Measurements from ENCODE around the gene EP300. TPM values are rescaled to one million over a fixed set of nuclear protein-coding genes. Genes with fewer than 3 reads are reported as not detected.

EP300 gene
- total and polyA plus RNA-seq, 11 donors: 11.4 to 58.0 (median 34.7) TPM

DNA sequence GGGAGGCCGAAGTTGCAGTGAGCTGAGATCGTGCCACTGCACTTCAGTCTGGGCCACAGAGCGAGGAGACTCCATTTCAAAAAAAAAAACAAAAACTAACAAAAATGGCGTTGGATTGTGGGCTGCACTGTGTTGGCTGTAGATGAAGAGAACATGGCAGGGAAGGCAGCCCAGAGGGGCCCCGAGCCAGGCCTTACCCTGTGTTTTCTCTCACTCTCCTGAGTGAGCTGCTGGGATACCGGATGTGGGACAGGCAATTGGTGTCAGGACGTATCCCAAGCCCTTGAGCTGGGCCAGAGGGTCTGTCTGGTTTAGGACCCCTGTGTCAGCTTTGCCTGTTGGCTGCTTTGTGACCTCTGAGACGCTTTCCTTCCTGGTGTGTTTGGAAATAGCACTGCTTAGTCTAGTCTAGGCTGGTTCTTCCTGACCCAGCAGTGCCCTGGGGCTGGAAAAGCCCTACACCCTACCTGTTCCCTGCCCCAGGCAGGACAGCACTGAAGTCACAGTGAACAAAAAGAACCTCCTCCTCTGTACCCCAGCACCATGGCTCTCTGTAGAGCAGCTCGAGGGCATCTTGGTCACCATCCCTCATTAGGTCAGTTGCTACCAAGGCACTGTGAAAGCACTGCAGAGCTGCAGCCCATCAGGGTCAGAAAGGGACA lies 130.6 kb downstream of the EP300 start:
- Histone ChIP-seq H3K4me1 (peaks cover 0 to 11% (median 5%) of the 10 kb centered on the region in 12 donors), H3K27me3 (no peaks in the 10 kb centered on the region), H3K9me3 (no peaks in the 10 kb centered on the region), H3K36me3 (peaks cover 4 to 93% (median 87%) of the 10 kb centered on the region in 9 donors), H3K4me3 (no peak overlapping the region), H3K27ac (no peak overlapping the region)
- DNase-seq (no peak), ATAC-seq (no peak)
- TF ChIP-seq, protein P1, sequence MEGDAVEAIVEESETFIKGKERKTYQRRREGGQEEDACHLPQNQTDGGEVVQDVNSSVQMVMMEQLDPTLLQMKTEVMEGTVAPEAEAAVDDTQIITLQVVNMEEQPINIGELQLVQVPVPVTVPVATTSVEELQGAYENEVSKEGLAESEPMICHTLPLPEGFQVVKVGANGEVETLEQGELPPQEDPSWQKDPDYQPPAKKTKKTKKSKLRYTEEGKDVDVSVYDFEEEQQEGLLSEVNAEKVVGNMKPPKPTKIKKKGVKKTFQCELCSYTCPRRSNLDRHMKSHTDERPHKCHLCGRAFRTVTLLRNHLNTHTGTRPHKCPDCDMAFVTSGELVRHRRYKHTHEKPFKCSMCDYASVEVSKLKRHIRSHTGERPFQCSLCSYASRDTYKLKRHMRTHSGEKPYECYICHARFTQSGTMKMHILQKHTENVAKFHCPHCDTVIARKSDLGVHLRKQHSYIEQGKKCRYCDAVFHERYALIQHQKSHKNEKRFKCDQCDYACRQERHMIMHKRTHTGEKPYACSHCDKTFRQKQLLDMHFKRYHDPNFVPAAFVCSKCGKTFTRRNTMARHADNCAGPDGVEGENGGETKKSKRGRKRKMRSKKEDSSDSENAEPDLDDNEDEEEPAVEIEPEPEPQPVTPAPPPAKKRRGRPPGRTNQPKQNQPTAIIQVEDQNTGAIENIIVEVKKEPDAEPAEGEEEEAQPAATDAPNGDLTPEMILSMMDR (IDR thresholded peaks at IDR 0.05): no peak
- no peak for TF ChIP-seq POLR2A (IDR thresholded peaks at IDR 0.05)
- intact Hi-C loops (cut with DNase I): no loop called here
- 82 to 95% (median 92%) methylated on average over 9 of the region's 9 CpGs for WGBS, 4 donors

DNA sequence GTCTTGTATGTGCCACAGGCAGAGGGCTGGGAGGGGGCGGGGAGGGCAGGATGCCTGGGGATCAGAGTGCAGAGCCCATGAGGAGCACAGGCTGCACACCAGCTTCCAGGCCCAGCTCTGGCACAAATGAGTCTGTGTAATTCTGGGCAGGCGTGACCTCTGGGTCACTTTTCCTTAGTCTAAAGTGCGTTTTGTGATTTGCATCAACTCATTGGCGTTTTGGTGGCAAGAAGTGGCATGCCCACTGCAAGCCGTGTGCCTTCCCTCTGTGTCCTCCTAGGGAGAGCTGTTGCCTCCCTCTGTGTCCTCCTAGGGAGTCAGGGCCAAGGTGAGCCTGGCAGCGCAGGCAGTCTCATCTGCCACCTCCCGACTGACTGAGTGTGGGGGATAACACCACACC lies 131.1 kb downstream of the EP300 start:
- H3K36me3 ChIP-seq: peaks cover 4 to 98% (median 91%) of the 10 kb centered on the region in 9 donors
- 86 to 95% (median 91%) methylated on average over 7 of the region's 7 CpGs for WGBS, 4 donors
- ATAC-seq: no peak

DNA sequence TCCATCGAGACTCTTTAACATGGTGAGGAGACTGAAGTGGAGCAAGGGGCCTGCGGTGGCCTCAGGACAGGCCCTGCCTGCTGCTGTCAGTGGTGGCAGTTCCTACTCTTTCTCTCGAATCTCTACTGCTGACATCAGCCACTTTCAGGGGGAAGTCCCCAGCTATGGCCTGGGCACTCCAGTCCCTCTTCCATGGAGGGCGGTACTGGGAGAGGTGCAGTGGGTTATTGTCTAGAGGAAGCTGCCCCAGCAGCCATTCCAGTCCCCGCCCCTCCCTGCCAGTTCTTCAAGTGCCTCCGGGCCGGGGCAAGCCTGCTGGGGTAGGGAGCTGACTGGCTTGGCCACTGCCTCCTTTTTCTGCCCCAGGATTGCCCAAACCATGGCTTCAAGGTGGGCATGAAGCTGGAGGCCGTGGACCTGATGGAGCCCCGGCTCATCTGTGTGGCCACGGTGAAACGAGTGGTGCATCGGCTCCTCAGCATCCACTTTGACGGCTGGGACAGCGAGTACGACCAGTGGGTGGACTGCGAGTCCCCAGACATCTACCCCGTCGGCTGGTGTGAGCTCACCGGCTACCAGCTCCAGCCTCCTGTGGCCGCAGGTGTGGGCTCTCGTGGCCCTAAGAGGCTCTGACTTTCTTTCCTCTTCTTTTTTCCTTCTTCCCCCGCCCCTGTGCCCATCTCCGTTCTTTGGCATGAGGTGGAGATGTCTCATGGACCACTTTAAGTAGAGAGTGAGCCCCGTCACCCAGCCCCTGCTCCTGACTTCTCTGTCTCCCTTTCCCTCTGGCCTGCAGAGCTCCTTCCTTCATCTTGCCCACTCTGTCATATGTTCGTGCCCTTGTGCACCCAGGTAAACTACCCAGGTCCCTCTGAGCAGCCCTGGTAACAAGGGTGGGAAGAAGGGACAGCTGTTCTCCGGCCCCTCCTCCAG lies 134.6 kb downstream of the EP300 start:
- Histone ChIP-seq H3K4me3 (no peak overlapping the region), H3K27ac (peak overlapping the region in 1 of 12 donors; percentile 66), H3K36me3 (peaks cover 0 to 74% (median 67%) of the 10 kb centered on the region in 9 donors), H3K27me3 (no peaks in the 10 kb centered on the region), H3K4me1 (peaks cover 0 to 31% (median 24%) of the 10 kb centered on the region in 12 donors), H3K9me3 (no peaks in the 10 kb centered on the region)
- 89 to 95% (median 94%) methylated on average over 25 to 26 of the region's 26 CpGs for WGBS, 4 donors
- no peak for TF ChIP-seq POLR2A (IDR thresholded peaks at IDR 0.05)
- TF ChIP-seq, protein P1 (IDR thresholded peaks at IDR 0.05): no peak
- intact Hi-C loops (cut with DNase I): no loop called here
- ATAC-seq: peak in 3 of 4 donors; percentile 14 to 44 (median 34)
- peak in 3 of 5 donors; percentile 39 to 70 (median 57) for DNase-seq

More for the DNA sequence above, 131.1 kb downstream of the EP300 start:
- Histone ChIP-seq H3K4me3 (no peak overlapping the region), H3K27ac (no peak overlapping the region), H3K9me3 (no peaks in the 10 kb centered on the region), H3K27me3 (no peaks in the 10 kb centered on the region), H3K4me1 (peaks cover 0 to 5% (median 0%) of the 10 kb centered on the region in 12 donors)
- TF ChIP-seq POLR2A (IDR thresholded peaks at IDR 0.05): no peak
- TF ChIP-seq, protein P1 (IDR thresholded peaks at IDR 0.05): no peak
- DNase-seq: no peak
- intact Hi-C loops (cut with DNase I): no loop called here

DNA sequence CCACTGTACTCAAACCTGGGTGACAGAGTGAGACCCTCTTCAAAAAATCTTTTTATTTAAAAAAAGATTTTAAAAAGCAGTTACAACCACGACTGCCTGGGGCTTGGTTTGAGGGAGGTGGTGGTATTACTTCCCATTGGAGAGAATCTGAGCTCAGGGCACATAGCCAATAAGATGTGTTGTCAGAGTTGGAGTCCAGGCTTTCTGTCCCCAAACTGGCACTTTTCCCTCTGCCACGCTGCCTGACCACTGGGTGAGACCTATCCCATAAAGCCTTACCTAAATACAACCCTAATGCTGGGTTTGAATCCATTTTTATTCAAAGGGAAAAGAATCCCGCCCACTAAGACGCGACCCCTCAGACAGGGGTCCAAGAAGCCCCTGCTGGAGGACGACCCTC lies 136.8 kb downstream of the EP300 start:
- Histone ChIP-seq H3K4me3 (no peak overlapping the region), H3K27me3 (no peaks in the 10 kb centered on the region), H3K27ac (peak overlapping the region in 6 of 12 donors; percentile 59 to 81 (median 70)), H3K36me3 (peaks cover 0 to 52% (median 44%) of the 10 kb centered on the region in 9 donors), H3K4me1 (peaks cover 0 to 42% (median 33%) of the 10 kb centered on the region in 12 donors), H3K9me3 (no peaks in the 10 kb centered on the region)
- intact Hi-C loops (cut with DNase I): no loop called here
- WGBS, 4 donors: 87 to 91% (median 89%) methylated on average over 6 of the region's 6 CpGs
- ATAC-seq: no peak
- TF ChIP-seq POLR2A (IDR thresholded peaks at IDR 0.05): no peak
- TF ChIP-seq, protein P1 (IDR thresholded peaks at IDR 0.05): no peak
- no peak for DNase-seq
